Activated CD8-positive, alpha-beta memory T cell treated with anti-CD3 and anti-CD28 coated beads for 4 hours (primary cell): Measurements from ENCODE around the gene BCR.

Experiments used
- DNase-seq, 2 donors: peaks; one replicate each; pipeline ENCODE4 v3.0.0-alpha.2; 2020; ENCODE audit warnings: low read depth in 2 of 2

The BCR gene

DNA sequence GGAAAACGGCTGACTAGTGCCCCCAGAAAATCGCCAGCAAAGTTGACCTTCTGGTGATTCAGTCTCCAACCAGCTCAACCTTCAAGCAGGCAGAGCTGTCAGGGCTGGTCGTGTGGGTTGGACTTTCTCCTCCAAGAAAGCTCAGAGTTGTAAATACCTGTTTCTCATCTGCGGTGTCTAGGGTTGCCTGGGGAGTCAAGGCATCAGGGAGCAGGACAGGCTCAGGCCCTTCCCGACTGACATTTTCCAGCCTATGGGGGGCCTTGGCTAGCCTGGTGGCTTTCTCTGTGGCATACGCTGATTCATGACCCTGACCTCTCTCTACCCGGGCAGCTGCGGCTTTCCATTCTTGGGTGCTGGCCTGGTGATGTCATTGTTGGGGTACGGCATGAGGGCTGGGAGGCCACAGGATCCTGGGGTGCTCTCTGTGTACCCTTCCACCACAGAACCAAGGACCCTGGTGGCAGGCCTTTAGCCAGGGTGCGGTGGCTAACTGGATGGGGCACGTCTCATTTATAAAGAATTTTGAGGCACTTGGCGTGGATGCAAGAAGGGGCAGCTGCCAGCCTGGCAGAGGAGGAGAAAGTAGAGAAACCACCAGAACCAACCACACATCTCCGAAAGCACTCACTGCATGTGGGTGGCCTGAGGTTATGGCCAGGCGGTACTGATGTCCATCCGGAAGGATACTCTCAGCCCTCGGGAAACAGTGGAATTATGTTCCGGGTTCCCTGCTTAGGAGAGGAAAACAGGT is 64.9 kb downstream of the BCR start:
- no peak for DNase-seq

DNA sequence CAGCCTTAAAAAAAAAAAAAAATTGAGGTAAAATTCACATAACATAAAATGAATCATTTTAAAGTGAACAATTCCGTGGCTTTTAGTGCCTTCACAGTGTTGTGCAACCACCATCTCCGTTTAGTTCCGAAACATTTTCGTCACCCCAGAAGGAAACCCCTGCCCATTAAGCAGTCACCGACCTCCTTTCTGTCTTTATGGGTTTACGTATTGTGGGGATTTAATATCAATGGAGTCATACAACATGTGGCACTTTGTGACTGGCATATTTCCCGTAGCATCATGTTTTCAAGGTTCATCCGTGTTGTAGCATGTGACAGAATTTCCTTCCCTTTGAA is 65.5 kb downstream of the BCR start:
- no peak for DNase-seq

DNA sequence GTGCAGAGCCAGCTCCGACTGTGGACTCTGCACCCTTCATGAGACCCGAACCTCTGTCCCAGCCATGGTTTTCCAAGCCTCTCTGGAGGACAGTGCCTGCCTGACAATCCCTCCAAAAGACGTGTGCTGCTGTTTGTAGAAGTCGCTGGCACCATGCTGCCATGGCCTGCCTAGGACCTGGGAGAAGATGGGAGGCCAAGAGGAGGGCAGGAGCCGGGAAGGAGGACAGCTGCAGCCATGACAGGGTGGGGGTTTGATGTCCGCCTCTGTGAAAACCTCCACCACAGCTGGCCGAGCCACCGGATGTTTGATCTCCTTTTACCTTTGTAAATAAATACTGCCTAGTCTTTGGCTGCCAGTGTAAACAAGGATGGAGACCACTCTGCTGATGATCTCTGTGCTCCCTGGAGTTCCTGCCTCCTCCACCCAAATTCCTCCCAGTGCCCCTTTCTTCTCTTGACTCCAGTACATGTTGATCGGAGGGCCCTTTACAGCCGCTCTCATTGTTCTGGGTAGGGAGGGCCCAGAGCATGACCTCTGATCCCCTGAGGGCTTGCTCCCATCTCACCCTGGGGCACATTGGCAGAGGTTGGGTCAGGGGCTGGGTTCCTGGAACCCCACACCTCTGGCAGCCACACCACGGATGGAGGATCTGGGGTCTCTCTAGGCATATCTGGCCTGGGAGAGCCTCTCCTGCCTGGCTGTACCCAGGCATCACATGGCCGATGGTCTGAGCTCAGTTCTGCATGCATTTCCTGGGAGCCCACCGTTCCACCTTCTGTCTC is 66.9 kb downstream of the BCR start:
- DNase-seq: no peak

DNA sequence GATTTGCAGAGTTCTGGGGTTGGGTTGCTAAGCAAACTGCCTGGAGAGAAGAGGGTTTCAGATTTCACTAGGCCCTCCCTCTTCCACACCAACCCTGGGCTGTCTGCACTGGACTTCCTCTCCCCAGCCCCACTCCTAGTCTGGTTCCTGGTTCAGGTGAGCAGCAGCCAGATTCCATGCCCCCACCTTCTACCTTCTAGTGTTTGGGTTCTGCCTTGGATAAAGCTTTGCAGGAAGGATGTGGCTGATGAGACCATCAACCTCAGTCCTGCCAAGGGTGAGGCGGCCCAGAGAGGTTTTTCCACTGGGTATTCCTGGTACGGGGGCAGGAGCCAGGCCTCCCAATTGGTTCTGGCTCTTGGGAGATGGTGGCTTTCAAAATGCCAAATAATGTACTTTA is 68.3 kb downstream of the BCR start:
- DNase-seq: no peak

DNA sequence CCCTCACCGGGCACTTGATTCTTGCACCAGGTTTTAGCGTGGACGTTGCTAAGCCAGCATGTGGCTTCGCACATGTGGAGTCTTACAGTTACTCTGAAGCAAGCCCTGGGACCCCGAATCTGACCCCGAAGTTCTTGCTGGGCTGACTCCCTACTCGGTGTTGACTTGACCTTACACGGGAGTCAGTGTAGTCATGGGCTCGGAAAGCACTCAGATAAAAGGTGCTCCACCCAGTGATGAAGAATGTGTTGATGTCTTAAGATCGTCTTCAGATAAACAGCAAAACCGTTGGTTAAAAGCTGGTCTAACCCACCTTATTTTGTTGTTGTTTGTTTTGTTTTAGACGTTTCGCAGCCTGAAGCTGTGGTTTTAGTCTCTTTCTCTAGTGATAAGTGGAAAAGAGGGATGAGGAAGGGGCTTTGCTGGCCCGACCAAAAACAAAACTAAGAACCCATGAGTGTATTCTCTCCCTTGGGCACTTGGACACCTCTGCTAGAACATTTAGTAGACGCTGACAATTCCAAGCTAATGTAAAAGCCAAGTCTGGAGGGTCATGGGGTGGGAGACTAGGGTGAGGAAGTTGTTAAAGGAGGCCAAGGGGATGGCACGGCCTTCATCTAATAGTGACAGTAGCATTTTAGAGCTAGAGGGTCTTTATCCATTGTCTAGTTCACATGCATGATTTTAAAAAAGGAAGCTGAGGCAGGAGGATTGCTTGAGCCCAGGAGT is 69.9 kb downstream of the BCR start:
- no peak for DNase-seq

DNA sequence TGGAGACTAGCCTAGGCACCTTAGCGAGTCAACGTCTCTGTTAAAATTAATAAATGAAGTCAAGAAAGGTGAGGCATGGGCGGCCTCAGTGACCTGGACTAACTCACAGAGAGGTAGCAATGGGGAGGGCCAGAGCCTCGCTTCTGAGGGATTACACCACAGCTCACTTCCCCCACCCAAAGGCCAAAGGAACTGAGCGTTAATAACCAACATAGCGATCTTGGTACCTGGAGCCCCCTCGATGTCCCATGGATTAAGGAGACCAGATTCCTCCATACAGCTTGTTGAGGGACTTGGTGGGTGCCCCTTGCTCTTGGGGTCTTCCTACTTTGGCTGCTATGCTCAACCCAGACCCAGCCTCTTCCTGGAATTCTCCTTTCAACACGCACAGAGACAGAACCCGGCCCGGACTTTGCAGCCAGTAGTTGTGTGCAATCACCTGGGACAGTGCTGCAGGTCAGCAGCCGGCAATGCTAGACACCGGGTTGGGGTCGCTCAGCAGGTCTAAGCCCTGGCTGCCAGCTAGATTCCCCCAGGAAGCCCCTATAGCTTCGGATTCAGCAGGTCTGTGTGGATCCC is 70.6 kb downstream of the BCR start:
- no peak for DNase-seq

DNA sequence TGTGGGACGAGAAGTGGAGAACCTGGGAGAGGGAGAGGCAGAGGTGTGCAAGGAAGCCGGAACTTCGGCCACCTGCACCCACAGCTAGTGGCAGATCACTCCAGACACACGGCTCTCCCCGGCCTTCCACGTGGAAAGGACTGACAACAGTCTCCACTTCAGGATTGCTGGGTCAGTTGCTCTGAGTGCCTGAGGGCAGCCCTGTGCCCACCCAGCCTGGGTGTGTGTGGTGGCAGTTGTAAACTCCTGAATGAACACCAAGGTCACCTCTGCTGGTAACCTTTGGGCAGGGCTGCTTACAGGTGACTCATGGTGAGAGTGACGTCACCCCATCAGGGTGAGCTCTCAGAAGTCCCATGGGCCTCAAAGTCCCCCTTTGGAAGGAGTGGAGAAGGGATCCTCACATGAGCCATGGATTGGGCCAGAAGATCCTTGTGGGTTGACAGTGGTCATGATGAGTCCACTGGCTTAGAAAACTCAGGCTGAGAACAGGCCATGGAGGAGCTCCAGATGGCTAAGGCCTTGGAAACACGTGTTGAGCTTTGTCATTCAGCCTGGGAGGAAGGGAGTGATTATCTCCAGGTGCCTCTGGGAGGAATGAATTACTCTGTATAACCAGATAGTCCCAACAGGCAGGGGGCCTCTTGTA is 71.3 kb downstream of the BCR start:
- DNase-seq: no peak

DNA sequence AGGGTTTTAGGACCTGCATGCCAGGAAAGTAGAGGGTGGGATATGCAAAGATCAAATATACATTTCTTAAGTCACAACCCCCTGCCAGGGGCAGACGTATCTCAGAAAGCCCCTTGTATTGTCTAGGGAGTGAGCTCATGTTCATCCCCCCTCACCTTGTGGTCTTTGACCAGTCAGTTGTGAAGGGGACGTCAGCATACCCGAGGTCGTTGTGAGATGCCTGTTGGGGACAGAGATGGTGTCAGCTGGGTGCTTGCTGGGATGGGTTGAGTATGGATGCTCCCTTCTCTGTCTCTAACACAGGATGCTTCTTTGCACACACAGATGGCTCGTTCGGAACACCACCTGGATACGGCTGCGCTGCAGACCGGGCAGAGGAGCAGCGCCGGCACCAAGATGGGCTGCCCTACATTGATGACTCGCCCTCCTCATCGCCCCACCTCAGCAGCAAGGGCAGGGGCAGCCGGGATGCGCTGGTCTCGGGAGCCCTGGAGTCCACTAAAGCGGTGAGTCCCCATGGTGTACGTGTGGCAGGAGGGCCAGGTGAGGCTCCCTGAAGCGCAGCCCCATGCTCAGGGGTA is 73.3 kb downstream of the BCR start:
- DNase-seq: no peak

DNA sequence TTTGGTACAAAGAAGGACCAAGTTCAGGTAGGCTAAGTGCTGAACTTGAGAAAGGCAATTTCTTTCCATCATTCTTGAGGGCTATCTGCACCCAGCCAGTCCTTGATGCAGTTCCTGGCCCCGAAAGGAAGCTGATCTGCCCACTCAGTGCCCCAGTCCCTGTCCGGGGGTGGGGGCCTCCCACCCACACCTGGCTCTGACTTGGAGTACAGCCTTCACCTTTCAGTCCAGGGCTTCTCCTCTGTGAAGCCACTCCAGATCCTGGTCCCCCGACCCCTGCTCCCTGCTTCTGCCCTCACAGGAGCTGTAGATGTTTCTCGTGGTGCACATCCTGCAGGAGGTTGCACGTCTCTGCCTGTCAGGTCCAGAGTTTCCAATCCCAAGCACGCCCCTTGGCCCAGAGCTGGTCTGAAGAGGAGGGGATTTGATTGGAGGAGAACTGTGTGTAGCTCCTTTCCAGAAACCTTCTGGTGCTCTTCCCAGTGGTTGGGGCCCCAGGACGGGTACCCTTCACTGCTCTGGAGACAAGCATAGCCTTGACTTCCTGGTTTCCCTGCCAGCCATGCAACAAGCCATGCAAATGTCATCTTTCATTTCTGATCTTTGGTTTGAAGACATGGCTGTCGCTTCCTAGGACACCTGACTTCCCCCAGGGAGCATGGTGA is 75.3 kb downstream of the BCR start:
- no peak for DNase-seq

DNA sequence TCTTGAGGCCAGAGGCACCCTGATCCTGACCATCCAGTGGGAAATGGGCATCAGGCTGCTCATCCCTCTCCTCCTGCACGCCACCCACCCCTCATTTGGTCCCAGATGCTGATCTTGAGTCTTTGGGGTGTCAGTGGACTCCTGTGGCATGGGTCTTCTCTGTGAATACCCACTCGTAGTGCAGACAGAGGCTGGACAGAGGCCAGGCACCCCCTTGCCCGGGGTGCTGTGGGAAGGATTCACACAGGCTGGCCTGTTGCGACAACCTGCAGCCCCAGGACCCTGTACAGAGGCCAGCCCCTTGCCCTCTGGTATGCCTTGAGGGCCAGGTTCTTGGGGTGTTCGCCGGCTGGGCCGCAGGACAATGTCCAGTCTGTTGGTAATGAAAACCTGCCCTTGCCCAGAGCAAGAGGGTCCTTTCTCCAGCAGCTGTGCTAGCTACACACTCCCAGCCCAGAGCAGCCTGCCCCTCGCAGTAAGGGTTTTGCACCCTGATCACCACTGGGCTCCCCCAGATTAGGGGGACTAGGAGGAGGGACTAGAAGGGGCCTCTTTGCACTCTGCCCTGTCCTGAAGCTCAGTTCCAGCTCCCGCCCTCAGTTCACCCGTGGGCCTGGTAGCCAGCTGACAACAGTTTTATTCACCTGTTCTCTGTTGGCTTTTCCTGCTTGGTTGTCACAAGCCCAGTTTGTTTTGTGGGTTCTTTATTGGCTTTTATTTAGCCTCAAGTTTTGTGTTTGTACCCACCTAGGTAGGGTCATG is 76.0 kb downstream of the BCR start:
- no peak for DNase-seq

DNA sequence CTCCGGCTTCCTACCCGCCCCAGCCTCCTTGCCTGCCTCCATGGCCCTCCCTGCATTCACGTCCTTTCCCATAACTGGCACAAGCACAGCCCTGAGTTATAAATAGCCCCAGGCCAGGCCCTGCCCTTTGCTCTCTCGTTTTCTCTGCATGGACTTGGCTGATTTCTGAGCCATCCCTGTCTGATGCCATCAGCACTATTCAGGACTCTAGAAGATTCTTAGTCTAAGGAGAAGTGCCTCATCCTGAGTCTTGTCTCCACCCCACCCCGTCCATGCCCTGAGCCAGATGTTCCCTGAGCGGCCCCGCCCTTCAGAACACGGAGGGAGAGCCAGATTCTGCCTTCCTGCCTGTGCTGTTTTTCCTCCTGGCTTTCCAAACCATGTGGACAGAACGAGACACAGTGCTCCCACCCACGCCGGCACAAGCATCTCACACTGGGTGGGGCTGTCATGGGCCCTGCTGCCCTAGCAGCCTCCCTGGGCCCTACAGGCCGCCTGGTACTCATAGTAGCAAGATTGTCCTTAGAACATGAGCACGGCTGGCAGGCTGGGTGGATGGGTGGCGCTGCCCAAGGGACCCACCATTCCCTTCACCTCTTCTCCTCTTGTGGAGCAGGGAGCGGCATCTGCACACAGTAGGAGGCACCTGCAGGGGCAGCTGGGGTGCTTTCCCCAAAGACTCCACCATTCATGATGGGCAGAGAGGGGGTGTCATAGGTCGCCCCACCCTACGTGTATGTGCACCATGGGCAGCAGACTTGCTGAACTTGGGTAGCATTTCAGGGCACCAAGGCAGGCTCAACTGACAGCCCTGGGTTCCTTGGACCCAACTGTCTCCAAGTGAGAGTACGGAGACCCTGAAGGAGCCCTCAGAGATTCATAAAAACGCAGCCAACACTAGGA is 76.9 kb downstream of the BCR start:
- no peak for DNase-seq

DNA sequence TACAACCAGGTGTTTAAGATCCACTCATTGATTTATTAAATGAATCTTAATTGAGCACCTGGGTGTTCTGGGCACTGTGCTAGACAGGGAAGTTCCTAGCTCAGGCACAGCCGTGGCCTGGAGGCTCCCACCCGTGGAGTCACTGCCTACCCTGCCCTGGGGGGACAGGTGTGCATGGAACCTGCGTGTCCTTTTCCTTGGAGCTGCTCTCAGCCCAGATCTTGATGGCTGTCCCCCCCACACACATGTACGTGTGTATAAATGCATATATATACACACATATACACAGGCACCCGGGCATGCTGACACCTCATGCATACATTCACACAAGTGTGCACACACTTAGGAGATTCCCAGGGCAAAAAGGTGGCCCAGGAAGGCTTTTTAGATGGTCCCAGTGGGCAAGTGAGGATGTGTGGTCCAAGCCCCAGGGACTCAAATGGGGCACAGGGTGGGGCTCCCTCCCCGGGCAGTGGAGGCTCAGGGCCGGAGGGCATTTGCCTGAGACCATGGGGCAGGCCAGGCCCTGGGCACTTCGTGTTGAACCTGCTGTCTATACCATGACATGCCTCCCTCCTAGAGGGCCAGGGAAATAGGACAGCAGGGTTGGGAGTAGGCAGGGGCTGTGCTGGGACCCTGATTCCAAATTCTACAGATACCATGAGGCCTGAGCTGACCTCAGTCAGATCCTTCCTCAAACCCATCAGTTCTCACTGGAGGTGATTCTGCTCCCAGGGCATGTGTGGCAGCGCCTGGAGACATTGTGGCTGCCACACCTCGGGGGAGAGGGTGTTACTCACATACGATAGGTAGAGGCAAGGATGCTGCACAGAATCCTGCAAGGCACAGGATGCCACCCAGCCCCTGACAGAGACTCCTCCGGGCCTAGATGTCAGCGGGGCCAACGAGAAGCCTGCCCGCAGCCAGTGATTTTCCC is 77.8 kb downstream of the BCR start:
- DNase-seq: no peak

DNA sequence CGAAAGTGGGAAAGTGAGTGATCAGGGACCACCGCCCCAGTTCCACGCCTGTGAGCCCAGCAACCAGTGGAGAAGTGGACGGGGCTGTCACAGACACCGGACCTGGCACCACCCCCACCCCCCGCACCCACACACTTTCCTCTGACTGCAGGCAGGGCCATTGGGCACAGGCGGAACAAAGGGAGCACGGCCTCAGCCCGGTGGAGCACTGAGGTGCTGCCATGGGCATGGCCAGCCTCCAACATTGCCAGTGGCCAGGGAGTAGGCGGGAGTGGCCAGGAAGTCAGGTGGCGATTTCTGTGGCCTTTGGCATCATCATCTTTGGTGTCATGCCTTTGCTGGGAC is 78.5 kb downstream of the BCR start:
- no peak for DNase-seq

DNA sequence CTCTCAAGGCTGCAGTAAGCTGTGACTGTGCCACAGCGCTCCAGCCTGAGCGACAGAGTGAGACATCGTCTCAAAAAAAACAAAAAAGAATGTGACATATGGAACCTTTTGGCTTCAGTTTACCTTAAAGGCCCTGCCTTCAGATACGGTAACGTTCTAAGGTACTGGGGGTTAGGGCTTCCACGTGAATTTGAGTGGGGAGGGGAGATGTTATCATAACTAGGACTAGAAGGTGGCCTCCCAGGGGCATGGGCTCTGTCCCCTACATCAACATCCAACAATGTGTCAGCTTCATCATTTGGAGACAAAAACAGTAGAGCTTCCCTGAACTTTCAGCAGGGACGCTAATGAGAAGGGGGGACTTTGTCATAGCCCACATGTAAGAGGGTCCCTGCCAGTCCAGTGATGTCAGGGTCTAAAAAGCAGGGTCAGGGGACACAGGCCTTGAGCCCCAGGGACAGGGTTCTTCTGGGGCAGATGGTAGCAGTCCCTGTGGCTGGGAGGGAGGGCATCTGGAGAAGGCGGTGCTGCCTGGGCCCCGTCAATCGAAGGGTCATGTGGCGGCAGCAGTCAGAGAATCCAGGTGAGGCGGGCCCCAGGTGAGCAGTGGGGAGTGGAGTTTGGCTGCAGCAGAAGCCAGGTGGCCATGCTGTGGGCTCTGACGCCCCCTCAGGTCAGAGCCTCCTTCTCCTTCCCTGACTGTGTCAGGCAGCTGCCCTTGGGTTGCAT is 79.8 kb downstream of the BCR start:
- DNase-seq: no peak

DNA sequence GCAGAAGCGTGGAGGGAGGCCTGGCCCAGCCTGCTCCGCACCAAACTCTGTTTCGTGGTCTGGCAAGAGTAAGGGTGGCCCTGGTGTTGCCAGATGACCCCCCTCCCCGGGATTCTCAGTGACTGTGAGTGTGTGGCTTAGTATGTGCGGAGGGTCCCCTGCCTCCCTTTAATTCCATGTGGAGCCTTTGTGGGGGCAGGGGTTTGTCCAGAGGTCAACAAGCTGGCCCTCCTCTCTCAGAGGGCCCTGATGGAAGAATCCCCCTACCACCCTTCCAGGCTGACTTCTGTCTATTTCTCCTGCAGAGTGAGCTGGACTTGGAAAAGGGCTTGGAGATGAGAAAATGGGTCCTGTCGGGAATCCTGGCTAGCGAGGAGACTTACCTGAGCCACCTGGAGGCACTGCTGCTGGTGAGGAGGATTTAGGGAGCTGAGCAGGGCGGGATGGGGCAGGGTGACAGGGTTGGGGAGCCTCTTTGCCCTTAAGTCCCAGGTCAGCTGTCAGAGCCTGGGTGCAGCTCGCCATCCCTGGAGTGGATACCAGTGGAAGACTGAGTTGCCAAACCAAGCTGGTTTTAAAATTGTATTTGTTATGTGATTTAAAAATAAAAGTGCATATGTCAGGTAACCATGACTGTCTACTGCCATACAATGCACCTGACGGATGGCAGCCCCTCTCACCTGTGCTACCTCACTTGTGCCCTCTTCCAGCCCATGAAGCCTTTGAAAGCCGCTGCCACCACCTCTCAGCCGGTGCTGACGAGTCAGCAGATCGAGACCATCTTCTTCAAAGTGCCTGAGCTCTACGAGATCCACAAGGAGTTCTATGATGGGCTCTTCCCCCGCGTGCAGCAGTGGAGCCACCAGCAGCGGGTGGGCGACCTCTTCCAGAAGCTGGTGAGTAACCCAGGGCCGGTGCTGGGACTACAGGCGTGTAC is 80.6 kb downstream of the BCR start:
- no peak for DNase-seq

DNA sequence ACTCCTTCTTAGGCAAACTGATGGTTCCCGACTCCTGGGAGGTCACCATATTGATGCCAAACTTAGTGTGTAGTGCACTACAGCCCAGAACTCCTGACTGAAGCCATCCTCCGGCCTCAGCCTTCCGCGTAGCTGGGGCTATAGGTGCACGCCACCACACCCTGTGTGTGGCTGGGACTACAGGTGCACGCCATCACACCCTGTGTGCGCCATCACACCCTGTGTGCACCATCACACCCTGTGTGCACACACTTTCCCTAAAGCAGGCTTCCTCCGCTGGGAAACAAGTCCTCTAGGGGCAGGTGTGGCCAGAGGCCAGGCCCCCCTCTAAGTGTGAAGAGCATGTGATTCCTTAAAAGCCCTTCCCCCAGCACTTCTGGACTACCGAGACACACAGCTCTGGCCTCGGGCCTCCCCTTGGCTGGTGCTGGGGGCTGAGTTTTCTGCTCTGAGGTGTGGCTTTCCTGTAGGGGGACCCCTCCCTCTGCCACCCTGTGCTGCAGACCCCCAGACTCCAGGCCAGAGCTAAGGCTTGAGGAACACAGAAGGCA is 81.7 kb downstream of the BCR start:
- DNase-seq: no peak
